Measurements from ENCODE around the gene TRABD2A.

TRABD2A gene

DNA sequence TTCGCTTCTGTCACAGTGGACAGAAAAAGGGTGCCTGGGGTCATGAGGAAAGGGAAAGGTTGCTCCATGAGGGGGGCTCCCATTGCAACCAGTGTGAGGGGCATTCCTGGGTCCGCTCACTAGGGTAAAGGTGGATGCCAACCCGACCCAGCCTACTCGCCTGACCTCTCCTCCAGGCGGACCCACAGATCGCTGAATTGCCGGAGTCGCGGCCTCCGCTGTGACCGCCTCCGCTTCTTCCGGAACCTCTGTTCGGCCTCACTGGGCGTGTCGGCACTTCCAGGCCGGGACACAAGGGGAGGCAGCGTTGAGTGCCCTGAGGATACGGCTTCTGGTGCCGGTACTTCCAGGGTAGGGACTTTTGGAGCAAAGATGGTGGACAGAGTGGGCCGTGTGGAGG lies 57.1 kb downstream of the TRABD2A start:
- DNase-seq (ENCODE audit: low read depth in 1 of 2, low spot score in 1 of 2) = no peak

DNA sequence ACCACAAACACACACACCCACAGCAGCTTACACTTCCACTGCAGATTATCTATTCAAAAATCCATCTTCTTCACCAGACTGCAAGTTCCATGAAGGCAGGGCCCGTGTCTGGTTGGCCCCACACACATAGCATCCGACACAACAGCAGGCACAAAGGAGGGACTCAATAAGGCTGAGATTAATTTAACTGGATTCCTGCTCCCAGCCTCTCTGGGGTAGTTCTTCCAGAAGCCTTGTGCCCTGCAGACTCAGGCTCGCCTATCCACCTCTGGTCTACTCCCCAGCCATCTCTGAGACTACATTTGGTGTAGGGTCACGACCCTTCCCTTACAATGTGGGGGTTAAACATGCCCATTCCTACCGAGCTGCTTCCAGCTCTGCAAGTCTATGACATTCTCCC lies 57.7 kb downstream of the TRABD2A start:
- DNase-seq (ENCODE audit: low read depth in 1 of 2, low spot score in 1 of 2) = no peak

DNA sequence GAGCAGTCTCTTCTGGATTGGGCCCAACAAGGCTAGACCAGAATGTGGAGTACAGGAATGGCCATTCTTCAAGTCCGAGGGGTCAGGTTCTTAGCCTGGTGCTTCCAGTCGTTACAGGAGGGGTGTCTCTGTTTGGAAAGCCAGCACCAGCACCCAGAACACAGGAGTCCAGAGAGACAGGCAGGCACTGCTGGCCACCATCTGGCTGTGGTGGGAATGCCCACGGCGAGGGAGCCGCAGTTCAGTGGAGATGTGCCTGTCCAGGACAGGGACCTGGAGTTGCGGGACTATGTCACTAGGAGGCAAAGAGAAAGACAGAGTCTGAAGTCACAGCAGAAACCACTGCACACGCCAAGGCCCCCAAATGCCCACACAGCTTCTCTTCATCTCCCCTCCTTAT lies 59.1 kb downstream of the TRABD2A start:
- no peak for DNase-seq (ENCODE audit: low read depth in 1 of 2, low spot score in 1 of 2)

DNA sequence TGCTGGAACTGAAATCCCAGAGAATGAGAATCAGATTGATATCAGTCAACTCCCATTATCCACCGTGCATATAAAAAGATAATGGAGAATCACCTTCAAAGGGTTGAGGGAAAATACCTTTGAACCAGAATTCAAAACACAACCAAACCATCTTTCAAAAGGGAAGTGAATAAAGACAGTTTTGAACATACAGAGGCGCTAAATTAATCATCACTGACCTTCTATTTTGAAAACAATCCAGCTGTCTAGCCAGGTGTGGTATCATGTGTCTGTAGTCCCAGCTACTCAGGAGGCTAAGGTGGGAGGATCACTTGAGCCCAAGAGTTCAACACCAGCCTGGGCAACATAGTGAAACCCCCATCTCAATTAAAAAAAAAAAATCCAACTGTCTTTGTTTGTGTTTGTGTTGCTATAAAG lies 63.6 kb downstream of the TRABD2A start:
- no peak for DNase-seq (ENCODE audit: low read depth in 1 of 2, low spot score in 1 of 2)

DNA sequence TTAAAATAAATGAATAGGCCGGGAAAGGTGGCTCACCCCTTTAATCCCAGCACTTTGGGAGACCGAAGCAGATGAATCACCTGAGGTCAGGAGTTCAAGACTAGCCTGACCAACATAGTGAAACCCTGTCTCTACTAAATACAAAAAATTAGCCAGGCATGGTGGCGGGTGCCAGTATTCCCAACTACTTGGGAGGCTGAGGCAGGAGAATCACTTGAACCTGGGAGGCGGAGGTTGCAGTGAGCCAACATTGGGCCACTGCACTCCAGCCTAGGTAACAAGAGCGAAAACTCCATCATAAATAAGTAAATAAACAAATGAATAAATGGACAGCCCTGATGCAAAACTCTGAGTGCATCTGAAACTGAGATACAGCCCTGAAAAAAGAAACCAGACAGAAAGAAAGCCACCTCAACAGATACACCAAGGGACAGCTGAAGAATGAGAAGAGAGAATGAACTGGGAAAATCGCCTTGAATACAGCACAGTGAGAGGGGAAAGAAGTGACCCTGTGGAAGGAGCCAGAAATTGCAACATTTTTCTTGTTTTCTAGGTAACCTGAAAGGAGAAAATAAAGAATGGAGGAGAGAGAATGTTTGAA lies 64.4 kb downstream of the TRABD2A start:
- DNase-seq (ENCODE audit: low read depth in 1 of 2, low spot score in 1 of 2) = no peak

DNA sequence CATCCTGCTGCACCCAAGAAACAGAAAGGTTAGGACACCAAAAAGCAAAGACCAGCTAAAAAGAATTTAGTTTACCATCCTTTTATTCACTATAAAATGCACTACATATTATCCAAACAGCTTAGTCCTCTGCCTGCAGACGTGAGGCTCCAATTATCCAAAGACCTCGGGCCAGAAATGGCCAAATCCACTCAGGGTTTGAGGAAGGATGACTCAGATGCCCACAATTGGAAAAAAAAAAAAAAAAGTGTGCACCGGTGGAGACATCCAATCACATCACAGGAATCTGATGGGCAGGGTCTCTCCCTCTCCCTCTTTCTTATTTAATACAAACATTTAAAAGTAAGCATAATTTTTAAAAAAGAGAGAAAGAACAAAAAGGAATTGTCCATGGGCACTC lies 65.7 kb downstream of the TRABD2A start:
- DNase-seq (ENCODE audit: low read depth in 1 of 2, low spot score in 1 of 2) = no peak

DNA sequence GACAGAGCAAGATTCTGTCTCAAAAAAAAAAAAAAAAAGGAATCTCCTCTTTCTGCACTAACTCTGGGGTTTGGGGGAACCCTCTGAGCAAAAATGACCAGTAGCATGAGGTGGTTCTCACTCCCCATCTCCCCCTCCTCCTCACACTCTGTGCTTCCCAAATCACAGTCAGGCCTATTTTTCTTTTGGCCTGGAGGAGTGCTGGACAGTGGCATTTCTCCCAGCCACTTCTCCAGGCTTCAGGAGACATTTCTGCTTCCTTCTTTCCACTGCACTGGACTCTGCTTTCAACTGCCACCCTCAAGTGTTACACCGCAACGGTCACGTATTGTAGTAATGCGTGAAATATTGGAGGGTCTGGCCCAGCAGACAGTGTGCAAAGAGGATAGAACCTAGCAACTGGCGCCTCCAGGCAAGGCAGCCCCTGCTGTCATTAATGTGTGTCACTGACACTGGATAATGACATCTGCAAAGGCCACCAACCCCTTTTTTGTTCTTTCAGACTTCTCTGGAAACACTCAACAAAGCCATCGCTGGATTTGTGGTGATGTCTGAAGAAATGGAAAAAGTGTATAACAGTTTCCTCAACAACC lies 68.9 kb downstream of the TRABD2A start:
- no peak for DNase-seq (ENCODE audit: low read depth in 1 of 2, low spot score in 1 of 2)

DNA sequence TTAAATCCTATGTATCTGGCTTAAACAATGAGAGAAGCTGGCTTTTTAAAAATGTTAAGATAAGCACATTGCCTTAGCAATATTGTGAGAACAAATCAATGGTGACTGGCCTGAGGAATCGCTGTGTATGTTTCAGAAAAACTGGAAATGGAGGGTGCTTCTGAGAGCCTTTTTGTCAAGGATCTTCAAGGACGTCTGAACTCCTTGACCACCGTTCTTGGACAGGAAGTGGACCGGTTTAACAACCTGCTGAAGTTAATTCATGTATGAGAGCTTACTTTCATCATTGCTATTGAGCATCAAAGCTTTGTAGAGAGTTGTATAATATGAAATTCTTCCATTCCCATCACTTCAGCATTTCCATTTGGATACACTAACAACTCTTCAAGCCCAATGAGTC lies 72.6 kb downstream of the TRABD2A start:
- DNase-seq (ENCODE audit: low read depth in 1 of 2, low spot score in 1 of 2) = no peak

DNA sequence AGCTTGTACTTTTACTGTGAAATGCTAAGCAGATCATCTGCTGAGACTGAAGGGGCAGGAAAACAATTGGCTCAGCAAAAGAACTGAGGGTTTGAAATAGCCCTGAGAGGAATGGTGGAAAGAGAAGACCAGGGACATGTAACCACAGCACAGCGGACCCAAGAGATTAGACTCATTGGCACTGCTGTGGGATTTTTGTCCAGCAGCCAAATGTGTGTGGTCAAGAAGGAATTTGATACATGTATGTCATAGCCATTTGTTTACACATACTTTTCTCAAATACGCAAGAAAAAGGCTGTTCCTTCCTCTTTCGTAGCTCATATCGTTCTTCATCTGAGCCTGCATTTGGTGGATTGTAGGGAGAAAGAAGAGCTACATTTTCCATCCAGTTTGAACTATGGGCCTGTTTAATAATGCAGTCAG lies 73.8 kb downstream of the TRABD2A start:
- DNase-seq (ENCODE audit: low read depth in 1 of 2, low spot score in 1 of 2) = no peak

DNA sequence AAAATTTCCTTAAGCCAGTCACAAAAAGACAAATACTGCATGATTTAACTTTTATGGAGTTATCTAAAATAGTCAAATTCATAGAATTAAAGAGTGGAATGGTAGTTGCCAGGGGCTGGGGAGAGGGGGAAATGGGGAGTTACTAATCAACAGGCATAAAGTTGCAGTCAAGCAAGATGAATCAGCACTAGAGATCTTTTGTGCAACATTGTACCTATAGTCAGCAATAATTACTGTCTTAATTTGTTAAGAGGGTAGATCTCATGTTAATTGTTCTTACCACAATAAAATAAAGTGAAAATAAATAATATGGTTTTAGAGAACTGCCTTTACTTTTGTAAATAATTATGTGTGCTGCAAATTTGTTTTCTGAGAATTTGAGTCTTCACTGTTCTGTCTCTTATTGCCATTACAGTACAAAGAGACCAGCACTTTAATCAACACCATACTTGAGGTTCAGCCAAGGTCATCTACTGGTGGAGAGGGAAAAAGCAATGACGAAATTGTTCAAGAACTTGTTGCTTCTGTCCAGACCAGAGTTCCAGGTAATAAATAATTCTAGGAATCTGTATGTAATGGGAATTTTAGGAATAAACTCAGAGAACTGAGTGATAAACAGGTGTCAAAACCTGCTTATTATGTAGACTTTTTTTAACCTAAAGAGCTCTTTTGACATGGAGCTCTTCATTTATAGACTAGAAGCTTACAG lies 75.5 kb downstream of the TRABD2A start:
- DNase-seq (ENCODE audit: low read depth in 1 of 2, low spot score in 1 of 2) = no peak

DNA sequence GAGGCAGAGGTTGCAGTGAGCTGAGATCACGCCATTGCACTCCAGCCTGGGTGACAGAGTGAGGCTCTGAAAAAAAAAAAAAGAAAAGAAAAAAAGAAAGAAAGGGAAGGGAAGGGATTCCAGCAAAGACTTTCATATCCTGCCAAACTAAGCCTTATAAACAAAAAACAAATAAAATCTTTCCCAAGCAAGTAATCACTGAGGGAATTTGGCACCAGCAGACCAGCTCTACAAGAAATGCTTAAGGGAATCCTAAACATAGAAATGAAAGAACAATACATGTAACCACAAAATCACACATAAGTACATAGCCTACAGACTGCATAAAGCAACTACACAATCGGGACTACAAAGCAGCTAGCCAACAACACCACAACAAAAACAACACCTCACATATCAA lies 79.1 kb downstream of the TRABD2A start:
- DNase-seq (ENCODE audit: low read depth in 1 of 2, low spot score in 1 of 2) = no peak

DNA sequence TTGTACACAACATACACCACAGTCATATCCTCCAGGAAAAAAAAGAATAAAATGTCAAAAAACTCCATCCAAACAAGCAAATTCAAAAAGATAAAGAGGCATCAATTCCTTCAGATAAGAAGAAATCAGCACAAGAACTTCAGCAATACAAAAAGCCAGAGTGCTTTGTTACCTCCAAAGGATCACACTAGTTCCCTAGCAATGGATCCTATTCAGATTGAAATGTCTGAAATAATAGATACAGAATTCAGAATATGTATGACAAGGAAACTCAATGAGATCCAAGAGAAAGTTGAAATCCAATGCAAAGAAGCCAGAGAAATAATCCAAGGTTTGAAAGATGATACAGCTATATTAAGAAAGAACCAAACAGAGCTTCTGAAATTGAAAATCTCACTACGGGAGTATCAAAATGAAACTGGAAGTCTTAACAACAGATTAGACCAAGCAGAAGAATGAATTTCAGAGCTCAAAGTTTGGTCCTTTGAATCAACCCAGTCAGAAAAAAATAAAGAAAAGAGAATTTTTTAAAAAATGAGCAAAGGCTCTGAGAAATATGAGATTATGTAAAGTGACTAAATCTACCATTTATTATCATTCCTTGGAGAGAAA lies 80.6 kb downstream of the TRABD2A start:
- DNase-seq (ENCODE audit: low read depth in 1 of 2, low spot score in 1 of 2) = no peak

DNA sequence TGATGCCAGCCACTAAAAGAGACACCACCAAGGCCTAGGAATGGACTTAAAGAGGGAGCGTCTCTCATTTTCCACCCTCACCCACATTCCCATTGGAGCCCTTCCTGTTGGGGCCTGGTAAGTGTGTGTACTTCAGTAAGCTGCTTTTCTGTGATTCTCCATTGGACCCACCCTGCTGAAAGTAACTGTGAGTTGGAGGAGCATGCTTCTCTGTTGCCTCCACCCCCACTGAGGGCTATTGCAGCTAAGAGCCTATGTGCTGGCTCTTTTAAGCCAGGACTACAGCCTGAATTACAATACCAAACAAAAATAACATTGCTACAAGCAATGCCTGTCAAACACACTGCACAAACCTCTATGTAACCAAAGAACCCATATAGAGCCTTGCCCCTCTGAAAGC lies 81.1 kb downstream of the TRABD2A start:
- no peak for DNase-seq (ENCODE audit: low read depth in 1 of 2, low spot score in 1 of 2)

DNA sequence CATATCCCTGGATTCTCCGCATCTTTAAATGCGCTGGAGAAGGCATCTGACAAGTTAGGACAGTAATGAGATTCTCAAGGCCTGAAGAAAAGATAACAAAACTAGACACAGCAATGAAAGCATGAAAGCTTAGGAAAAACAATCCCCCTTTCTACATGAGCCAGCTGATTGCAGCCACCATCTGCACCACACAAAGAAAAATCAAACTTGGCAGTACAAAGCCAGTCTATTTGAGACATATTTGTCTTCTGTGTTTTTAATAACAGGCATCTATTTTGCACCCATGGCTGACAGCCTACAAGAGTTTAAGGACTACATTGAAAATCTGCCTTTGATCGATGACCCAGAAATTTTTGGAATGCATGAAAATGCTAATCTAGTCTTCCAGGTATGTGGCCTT lies 83.6 kb downstream of the TRABD2A start:
- DNase-seq (ENCODE audit: low read depth in 1 of 2, low spot score in 1 of 2) = no peak

DNA sequence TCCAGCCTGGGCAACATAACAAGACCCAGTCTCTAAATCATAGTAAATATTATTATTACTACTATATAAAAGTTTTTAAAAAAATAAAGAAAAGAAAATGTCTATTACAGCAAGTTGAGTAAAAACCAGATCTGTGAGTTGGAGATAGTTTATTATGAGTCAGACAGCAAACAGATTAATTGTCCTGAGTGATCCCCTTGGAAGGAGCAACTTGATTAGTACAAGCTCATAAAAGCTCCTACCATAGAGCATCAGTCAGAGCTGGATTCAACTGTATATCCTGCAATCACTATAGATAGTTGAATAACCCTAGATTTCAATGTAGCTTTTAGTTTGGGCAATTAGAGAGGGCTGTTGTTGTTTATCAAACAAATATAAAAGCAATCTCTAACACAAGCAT lies 84.1 kb downstream of the TRABD2A start:
- no peak for DNase-seq (ENCODE audit: low read depth in 1 of 2, low spot score in 1 of 2)

DNA sequence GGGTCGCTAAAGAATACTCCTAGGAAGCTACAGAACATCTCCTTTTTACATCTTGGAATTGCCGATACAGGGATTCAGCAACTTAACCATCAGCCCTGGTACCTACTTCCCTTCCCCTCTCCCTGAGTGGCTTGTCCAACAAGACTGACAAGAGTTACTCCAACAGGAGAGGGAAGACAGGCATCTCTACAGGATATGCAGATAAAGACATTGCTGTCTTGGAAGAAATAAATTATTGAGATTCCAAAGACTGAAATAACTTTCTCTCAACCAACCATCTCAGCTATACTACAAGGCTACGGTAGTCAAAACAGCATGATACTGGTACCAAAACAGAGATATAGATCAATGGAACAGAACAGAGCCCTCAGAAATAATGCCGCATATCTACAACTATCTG lies 87.2 kb downstream of the TRABD2A start:
- no peak for DNase-seq (ENCODE audit: low read depth in 1 of 2, low spot score in 1 of 2)

DNA sequence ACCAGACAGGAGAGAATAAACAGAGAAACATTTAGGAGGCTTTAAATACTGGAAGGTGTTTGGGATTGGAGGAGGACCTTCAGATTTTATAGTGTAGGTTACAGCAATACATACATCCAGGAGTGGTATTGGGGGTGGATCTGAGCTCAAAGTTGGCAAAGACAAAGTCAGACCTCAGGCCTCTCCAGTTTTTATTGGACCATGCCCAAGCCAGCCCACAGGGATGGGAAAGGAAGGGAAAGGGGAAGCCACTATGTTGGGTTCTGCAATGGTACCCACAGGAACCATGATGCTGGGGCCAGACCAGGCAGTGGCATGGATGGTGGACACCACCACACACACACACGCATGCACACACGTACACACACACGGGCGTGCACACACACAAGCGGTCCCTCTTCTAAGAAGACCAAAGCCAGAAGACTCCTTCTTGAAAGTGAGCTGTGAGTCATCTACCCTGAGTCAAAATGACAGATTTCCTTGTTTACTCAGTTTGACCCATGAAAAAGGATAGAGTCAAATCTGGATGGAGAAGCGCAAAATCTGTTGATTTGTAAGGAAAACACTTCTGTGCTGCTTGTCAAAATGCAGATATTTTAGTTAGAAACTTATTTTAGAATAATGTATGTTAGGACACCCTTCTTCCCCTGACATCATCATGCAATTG lies 87.9 kb downstream of the TRABD2A start:
- no peak for DNase-seq (ENCODE audit: low read depth in 1 of 2, low spot score in 1 of 2)

DNA sequence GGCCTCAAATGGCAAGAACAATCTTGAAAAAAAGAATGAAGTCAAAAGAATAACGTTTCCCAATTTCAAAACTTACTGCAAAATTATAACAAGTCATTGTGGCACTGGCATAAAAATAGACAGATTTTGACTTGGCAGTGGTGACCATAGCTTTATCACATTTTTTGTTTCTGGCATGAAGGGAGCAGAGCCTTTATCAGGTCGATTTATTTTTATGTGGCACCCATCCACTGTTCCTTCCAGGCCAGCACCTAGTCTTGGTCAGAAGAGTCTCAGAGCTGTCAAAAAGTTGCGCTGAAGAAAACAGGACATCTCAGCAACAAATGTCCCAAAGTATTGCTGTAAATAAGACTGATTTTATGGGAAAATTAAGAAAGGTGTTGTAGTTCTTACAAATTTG lies 92.4 kb downstream of the TRABD2A start:
- no peak for DNase-seq (ENCODE audit: low read depth in 1 of 2, low spot score in 1 of 2)

DNA sequence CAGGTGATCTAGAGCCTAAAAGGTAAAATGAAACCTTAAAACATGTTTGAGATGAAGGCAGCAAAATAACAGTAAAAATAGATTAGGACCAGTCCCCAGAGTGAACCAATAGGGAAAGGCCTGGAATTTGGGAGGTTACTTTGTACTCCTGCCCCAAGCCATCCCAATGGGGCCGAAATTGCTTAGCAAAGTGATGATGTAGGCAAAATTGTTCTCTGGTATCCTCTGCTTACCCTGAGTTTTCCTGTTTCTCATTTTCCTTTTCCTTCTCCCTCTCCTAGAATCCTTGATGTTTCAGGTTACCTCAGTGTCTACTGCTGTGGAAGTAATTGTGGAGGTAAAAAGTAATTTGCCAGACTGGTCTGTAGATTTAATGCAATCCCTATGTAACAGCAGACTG lies 92.9 kb downstream of the TRABD2A start:
- no peak for DNase-seq (ENCODE audit: low read depth in 1 of 2, low spot score in 1 of 2)

DNA sequence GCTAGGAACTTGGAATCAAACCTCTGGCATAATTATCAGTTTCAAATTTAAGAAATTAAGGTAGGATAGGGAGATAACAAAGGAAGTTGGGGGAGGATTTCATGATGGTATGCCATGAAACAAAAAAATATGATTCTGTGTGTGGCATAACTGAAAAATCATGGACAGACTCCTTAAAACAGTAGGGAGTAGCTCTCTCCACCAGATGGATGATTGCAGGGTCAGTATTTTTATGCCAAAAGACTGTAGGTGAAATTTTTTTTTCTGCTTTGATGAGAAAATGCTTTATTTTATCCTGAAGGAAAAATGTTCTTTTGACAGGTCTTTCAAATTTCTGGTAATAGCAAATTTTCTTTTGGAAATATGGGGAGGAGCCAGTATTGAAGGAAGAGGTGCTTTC lies 94.3 kb downstream of the TRABD2A start:
- no peak for DNase-seq (ENCODE audit: low read depth in 1 of 2, low spot score in 1 of 2)

DNA sequence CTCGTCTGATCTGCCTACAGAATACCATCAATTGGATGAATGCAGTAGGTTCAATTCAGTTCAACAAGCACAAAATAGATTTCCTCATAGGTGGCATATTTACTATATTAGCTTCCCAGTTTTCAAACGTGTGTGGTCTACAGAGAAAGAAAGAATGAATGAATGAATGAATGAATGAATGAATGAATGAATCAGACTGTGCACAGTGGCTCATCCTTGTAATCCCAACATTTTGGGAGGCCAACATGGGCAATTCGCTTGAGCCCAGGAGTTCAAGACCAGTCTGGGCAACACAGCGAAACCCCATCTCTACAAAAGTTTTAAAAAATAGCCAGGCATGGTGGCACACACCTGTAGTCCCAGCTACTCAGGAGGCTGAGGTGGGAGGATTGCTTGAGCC lies 94.9 kb downstream of the TRABD2A start:
- no peak for DNase-seq (ENCODE audit: low read depth in 1 of 2, low spot score in 1 of 2)

Measured in stimulated activated CD4-positive, alpha-beta T cell treated with anti-CD3 and anti-CD28 coated beads, Interleukin-15, amount 100 ng/mL, for 1 hour (primary cell).